Epithelial cell of proximal tubule (primary cell): ENCODE measurements around the gene CUX1. TPM values are rescaled to one million over a fixed set of nuclear protein-coding genes. Genes with fewer than 3 reads are reported as not detected.

ENCODE experiments used
- DNase-seq: peaks from one replicate; pipeline ENCODE4 v3.0.0-alpha.2; 2011; ENCODE audit warnings: low read depth
- H3K4me3 ChIP-seq: 2 replicates; pipeline ENCODE4 v1.5.1; 2011; ENCODE audit warnings: low read depth, mild to moderate bottlenecking, low read length
- total RNA-seq: library from RNA; depleted of rRNA; stranded (reverse); fragments of >200 nt; gene quantifications from 2 replicates; pipeline ENCODE4 v1.2.3, GENCODE V29; 2015
- TF ChIP-seq, protein P1 (sequence below): conservative IDR thresholded peaks from 2 replicates; pipeline ENCODE4 v1.5.1; 2012; ENCODE audit warnings: low read depth, mild to moderate bottlenecking, low read length

Gene CUX1
- total RNA-seq, 1 donor from 2014 or later, result 37.3 TPM

DNA sequence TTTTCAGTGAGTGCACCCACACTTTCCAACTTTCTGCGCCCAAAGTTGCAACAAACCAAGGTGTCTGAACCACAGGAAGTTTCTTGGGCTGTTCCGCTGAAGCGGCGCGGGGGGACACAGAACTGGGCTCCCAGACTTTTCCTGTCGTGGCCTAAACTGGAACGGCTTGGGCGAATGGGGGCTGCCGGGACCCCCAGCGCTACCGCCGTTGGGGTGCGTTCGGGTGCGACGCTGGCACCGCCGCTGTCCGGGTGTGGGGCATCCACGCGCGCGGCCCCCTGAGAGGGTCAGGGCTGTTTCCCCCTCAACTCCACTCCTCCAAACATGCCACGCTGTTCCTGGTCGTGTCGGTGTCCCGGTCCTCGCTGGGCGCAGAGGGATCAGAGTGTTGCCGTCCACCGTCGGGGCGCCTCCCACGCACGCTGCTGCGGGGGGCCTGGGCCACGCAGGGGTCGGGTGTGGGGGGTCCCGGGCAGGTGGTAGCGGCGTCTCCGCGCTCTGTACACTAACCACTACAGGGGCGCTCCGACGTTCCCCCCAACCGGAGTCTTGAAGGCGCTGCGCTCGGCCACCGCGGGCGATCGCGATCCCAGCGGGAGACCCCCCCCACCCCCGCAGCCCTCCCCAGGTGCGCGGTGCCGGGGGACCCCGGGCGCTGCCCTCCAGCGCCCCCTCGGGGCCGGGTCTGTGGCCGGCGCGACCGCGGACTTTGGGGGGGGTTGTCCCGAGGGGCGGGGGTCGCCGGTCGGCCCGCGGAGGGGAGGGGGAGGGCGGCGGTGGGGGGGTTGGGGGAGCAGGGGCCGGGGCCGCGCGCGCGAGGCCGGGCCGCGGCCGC lies 2.2 kb upstream of the CUX1 start:
- peak overlapping the region; percentile 77 for H3K4me3 ChIP-seq
- no peak for DNase-seq
- TF ChIP-seq, protein P1, sequence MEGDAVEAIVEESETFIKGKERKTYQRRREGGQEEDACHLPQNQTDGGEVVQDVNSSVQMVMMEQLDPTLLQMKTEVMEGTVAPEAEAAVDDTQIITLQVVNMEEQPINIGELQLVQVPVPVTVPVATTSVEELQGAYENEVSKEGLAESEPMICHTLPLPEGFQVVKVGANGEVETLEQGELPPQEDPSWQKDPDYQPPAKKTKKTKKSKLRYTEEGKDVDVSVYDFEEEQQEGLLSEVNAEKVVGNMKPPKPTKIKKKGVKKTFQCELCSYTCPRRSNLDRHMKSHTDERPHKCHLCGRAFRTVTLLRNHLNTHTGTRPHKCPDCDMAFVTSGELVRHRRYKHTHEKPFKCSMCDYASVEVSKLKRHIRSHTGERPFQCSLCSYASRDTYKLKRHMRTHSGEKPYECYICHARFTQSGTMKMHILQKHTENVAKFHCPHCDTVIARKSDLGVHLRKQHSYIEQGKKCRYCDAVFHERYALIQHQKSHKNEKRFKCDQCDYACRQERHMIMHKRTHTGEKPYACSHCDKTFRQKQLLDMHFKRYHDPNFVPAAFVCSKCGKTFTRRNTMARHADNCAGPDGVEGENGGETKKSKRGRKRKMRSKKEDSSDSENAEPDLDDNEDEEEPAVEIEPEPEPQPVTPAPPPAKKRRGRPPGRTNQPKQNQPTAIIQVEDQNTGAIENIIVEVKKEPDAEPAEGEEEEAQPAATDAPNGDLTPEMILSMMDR, result peak; percentile 30

DNA sequence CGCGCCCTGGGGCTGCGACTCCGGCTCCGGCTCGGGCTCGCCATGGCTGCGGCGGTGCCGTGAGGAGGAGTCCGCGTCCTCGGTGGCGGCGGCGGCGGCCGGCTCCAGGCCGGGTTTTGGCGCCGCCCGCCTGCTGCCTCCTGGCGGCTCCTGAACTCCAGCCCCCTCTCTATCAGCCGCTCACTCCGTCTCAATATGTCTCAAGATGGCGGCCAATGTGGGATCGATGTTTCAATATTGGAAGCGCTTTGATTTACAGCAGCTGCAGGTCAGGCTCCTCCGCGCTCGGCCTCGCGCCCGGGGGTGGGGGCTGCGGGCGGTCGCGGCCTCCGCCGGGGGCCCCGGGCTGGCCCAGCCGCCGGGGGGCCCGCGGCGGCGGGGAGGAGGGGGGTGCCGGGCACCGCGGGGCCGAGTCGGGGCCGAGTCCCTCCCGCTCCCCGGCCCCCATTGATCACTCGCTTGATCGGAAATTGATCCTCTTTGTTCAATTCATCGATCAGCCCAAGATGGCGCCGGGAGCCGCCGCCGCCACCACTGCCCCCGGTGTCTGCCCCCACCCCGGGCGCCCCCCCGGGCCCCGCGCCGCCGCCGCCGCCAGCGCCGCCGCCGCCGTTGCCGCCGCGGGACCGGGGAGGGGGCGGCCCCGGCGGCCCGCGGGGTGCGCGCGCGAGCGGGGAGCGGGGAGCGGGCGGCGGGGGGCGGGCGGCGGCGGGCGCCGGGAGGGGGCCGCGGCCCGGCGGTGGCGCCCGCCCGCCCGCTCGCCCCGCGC lies 1.4 kb upstream of the CUX1 start:
- peak overlapping the region; percentile 59 for H3K4me3 ChIP-seq
- TF ChIP-seq, protein P1, result peak; percentile 10
- no peak for DNase-seq

DNA sequence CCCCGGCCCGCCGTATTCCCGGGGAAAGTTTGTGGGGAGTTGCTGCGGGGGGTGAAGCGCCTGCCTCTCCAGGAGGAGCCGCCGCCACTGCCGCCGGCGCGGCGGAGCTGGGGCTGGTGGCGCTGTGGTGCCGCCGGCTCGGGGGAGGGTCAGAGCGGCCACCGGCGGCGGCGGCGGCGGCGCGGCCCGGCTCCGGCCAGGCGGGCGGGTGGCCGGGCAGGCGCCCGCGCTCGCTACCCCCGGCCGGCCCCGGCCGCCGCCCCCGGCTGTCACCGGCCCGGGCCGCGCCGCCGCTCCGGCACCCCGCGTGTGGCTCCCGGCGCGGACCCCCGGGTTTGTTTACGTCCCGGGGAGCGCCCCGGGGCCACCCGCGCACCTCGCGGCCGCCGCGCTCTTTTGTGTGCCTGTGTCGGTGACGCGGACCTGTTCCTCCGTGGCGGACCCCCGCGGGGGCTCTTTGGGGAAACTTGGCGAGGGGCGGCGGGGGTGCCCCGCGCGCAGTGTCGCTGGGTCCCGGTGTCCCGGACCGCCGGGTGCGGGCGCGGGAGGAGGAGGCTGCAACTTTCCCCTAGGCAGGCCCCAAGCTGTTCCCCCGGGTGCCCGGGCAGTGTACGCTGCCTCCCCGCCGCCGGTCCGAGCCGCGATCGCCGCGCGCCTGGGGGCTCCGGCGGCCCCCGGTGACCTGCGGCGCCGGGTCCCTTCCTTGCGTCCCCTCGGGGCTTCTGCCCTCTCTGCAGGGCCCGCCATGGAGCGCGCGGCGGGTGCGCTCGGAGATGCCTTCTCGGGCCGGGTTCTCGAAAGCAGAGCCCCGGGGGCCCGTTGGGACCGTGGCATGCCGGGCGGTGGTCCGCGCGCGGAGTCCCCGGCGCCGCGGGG lies 593 bp upstream of the CUX1 start:
- no peak for DNase-seq

DNA sequence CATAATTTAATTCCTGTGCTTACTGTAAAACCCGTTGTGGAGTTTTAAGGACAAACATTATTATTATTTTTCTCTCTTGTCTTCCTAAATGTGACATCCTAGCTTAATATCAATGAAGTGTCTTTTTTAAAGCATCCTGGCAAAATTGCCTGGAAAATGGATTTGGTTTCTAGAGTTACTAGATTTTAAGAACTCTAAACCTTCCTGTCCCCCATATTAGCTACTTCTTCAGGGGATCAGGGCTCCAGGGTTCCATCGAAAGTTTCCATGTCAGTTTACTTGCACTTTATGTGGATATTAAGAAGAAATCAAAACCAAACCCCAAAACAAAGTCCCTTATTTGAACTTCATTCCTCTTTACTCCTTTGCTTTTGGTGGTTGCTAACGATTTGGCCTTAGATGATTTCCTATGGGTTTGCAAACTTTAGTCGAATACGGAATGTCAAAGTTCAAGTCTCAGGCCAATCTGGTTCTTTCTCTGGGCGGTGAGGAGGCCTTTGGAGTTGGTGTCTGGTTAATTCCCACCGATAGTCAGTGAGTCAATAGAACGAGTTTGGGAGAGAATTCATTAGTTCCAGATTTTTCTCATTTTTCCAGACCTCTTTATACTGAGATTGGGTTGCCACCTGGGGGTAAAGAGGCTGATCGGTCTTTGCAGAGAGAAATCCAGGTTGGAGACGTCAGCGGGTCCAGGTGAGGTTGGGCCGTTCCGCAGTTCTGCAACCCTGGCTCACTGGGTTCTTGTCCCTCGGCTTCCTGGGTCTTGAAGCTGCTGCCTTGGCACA lies 1.1 kb downstream of the CUX1 start:
- TF ChIP-seq, protein P1, result no peak
- H3K4me3 ChIP-seq, result peak overlapping the region; percentile 67
- no peak for DNase-seq

More for the DNA sequence above, 593 bp upstream of the CUX1 start:
- H3K4me3 ChIP-seq, result peak overlapping the region; percentile 67
- TF ChIP-seq, protein P1, result no peak

DNA sequence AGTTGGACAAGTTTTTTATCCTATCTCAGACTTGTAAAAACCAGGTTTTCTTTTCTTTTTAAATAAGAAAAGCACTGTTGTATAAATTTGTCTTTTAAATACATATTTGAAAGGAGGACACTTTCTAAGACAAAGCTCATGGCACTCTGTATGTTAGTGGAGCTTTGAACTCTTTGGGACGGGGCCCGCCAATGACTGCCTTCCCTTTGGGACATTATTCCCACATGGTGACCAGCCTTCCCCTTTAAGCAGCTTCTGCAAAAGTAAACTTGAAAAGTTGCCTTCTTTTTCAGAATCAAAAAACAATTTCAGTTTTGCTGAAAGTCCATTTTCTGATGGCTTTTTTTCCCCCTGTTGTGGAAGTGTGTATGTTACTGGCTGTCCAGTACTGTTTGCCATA lies 1.8 kb downstream of the CUX1 start:
- TF ChIP-seq, protein P1, result no peak

More for the DNA sequence above, 1.8 kb downstream of the CUX1 start:
- no peak for DNase-seq
- no peak overlapping the region for H3K4me3 ChIP-seq
